ENCODE measurements around the gene P2RX1. TPM values are rescaled to one million over a fixed set of nuclear protein-coding genes. Genes with fewer than 3 reads are reported as not detected.

The P2RX1 gene
- polyA plus RNA-seq, 3 donors = 22.9 to 117 (median 33.8) TPM

DNA sequence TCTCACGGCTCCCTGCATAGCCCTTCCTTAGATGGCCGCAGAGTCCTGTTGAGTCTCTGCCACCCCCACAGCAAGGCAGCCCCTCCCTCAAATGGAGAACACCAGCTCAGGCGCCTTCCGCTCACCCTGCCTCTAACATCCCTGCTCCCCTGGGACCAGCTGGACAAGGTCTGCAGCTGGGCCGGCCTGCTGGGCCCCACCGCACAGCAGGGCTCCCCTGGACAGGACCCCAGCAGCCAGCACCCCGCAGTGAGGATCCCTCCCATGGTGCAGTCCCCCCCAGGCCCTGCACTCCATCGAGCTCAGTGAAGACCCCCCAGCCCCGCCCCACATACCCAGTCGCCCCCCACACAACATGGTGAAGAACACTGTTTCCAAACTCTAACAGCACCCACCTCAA lies 37.8 kb upstream of the P2RX1 start:
- 97% methylated on average over 6 of the region's 10 CpGs for WGBS (ENCODE audit: insufficient coverage)
- H3K27me3 ChIP-seq (ENCODE audit: control insufficient read depth in 2 of 2, insufficient read depth in 2 of 2, low read length in 2 of 2) = no peaks in the 10 kb centered on the region
- H3K9me3 ChIP-seq (replicated peaks in 1 of 2; ENCODE audit: control insufficient read depth in 1 of 2, insufficient read depth in 1 of 2, low read length in 2 of 2) = no peaks in the 10 kb centered on the region
- H3K9me3 Mint-ChIP-seq = no peaks in the 10 kb centered on the region
- H2AFZ ChIP-seq (ENCODE audit: insufficient read depth, low read depth, low read length, poor library complexity, severe bottlenecking) = no peak overlapping the region
- H4K20me1 ChIP-seq (ENCODE audit: insufficient read depth, low read length) = peaks cover 36% of the 10 kb centered on the region
- H3K4me1 Mint-ChIP-seq = peaks cover 11% of the 10 kb centered on the region
- intact Hi-C loops (cut with micrococcal nuclease) = no loop called here
- H3K27ac Mint-ChIP-seq = peak overlapping the region in 1 of 7 donors; percentile 26
- no peak overlapping the region for H3K4me2 ChIP-seq (replicated peaks; ENCODE audit: extremely low read depth, low read length, poor library complexity, severe bottlenecking)
- H3K79me2 ChIP-seq (ENCODE audit: insufficient read depth, low read length) = peaks cover 51% of the 10 kb centered on the region
- TF ChIP-seq, protein P1, sequence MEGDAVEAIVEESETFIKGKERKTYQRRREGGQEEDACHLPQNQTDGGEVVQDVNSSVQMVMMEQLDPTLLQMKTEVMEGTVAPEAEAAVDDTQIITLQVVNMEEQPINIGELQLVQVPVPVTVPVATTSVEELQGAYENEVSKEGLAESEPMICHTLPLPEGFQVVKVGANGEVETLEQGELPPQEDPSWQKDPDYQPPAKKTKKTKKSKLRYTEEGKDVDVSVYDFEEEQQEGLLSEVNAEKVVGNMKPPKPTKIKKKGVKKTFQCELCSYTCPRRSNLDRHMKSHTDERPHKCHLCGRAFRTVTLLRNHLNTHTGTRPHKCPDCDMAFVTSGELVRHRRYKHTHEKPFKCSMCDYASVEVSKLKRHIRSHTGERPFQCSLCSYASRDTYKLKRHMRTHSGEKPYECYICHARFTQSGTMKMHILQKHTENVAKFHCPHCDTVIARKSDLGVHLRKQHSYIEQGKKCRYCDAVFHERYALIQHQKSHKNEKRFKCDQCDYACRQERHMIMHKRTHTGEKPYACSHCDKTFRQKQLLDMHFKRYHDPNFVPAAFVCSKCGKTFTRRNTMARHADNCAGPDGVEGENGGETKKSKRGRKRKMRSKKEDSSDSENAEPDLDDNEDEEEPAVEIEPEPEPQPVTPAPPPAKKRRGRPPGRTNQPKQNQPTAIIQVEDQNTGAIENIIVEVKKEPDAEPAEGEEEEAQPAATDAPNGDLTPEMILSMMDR (IDR thresholded peaks at IDR 0.05) = no peak
- no peaks in the 10 kb centered on the region for H3K27me3 Mint-ChIP-seq (ENCODE audit: low read depth in 3 of 3)
- H3K4me3 ChIP-seq (replicated peaks in 1 of 3; ENCODE audit: low read depth in 2 of 3, low read length in 3 of 3) = no peak overlapping the region
- H3K36me3 Mint-ChIP-seq = peaks cover 45 to 64% of the 10 kb centered on the region in 2 donors
- H3K4me1 ChIP-seq (ENCODE audit: control insufficient read depth in 1 of 2, insufficient read depth in 2 of 2, low read length in 2 of 2) = peaks cover 0 to under 1% of the 10 kb centered on the region in 2 donors
- H3K36me3 ChIP-seq (replicated peaks in 1 of 2; ENCODE audit: control insufficient read depth in 1 of 2, insufficient read depth in 2 of 2, low read length in 2 of 2) = peaks cover 27 to 57% of the 10 kb centered on the region in 2 donors
- H3K27ac ChIP-seq (ENCODE audit: low read depth in 1 of 2, low read length in 2 of 2) = no peak overlapping the region
- H3K9ac ChIP-seq (ENCODE audit: insufficient read depth, low read length, poor library complexity, severe bottlenecking) = no peak overlapping the region
- H3K4me3 Mint-ChIP-seq = no peak overlapping the region
- no peak for DNase-seq

DNA sequence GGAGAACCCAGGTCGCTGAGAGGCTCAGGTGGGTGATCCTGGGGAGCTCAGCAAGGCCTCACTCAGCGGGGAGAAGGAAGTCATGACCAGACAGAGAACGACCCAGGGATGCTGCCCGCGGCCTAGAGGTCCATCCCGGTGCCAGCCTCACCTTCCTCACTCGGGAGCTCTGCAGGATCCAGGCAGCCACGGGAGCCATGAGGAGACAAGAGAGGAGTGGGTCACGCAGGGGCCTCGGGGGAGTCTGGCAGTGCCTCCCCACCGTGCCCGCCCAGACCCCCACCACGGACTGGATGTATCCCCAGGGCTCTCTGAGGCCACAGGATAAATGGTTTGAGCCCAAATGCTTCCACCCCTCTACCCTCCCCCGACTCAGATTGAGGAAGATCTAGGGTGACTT lies 37.3 kb upstream of the P2RX1 start:
- H3K4me1 Mint-ChIP-seq = peaks cover 10% of the 10 kb centered on the region

More for the DNA sequence above, 37.3 kb upstream of the P2RX1 start:
- Mint-ChIP-seq H3K27me3 (ENCODE audit: low read depth in 3 of 3) (no peaks in the 10 kb centered on the region), H3K4me3 (no peak overlapping the region), H3K36me3 (peaks cover 46 to 69% of the 10 kb centered on the region in 2 donors), H3K9me3 (no peaks in the 10 kb centered on the region), H3K27ac (peak overlapping the region in 1 of 7 donors; percentile 68)
- Histone ChIP-seq H3K79me2 (ENCODE audit: insufficient read depth, low read length) (peaks cover 49% of the 10 kb centered on the region), H3K4me3 (replicated peaks in 1 of 3; ENCODE audit: low read depth in 2 of 3, low read length in 3 of 3) (no peak overlapping the region), H3K4me2 (replicated peaks; ENCODE audit: extremely low read depth, low read length, poor library complexity, severe bottlenecking) (no peak overlapping the region), H3K27me3 (ENCODE audit: control insufficient read depth in 2 of 2, insufficient read depth in 2 of 2, low read length in 2 of 2) (no peaks in the 10 kb centered on the region), H2AFZ (ENCODE audit: insufficient read depth, low read depth, low read length, poor library complexity, severe bottlenecking) (no peak overlapping the region), H3K27ac (ENCODE audit: low read depth in 1 of 2, low read length in 2 of 2) (peak overlapping the region in 1 of 2 donors; percentile 31), H4K20me1 (ENCODE audit: insufficient read depth, low read length) (peaks cover 36% of the 10 kb centered on the region), H3K4me1 (ENCODE audit: control insufficient read depth in 1 of 2, insufficient read depth in 2 of 2, low read length in 2 of 2) (no peaks in the 10 kb centered on the region), H3K9ac (ENCODE audit: insufficient read depth, low read length, poor library complexity, severe bottlenecking) (no peak overlapping the region), H3K9me3 (replicated peaks in 1 of 2; ENCODE audit: control insufficient read depth in 1 of 2, insufficient read depth in 1 of 2, low read length in 2 of 2) (no peaks in the 10 kb centered on the region), H3K36me3 (replicated peaks in 1 of 2; ENCODE audit: control insufficient read depth in 1 of 2, insufficient read depth in 2 of 2, low read length in 2 of 2) (peaks cover 28 to 62% of the 10 kb centered on the region in 2 donors)
- DNase-seq = no peak
- WGBS (ENCODE audit: insufficient coverage) = 91% methylated on average over 8 of the region's 14 CpGs
- intact Hi-C loops (cut with micrococcal nuclease) = no loop called here
- TF ChIP-seq, protein P1 (IDR thresholded peaks at IDR 0.05) = no peak

Data from CD14-positive monocyte (primary cell).